Mesothelial cell of epicardium (in vitro differentiated cells): Measurements from ENCODE around the gene FASTKD3. TPM values are rescaled to one million over a fixed set of nuclear protein-coding genes. Genes with fewer than 3 reads are reported as not detected.
A peak's percentile ranks its signal among the peaks of the same experiment; 100 is the strongest.
"Not testable (repeated sequence)": the region's sequence is repeated elsewhere in the genome, so short reads cannot be mapped to it uniquely, and the experiment has no call there.

Source experiments
- DNase-seq, 2 experiments: peaks; one replicate each; pipeline ENCODE4 v3.0.0; 2021; ENCODE audit warnings: low spot score in 2 of 2; ENCODE audit not compliant: unreplicated experiment in 2 of 2
- H3K27ac Mint-ChIP-seq: 2 replicates; pipeline ENCODE4 v1.8.0; 2021; ENCODE audit warnings: mixed read lengths
- H3K27me3 Mint-ChIP-seq: 2 replicates; pipeline ENCODE4 v1.8.0; 2021; ENCODE audit warnings: low read depth, mixed read lengths
- H3K36me3 Mint-ChIP-seq: 2 replicates; pipeline ENCODE4 v1.8.0; 2021; ENCODE audit warnings: mixed read lengths
- H3K4me1 Mint-ChIP-seq: 2 replicates; pipeline ENCODE4 v1.8.0; 2021; ENCODE audit warnings: mixed read lengths
- H3K4me3 Mint-ChIP-seq: 2 replicates; pipeline ENCODE4 v1.8.0; 2021; ENCODE audit warnings: mild to moderate bottlenecking, moderate library complexity, mixed read lengths
- H3K9me3 Mint-ChIP-seq: 2 replicates; pipeline ENCODE4 v1.8.0; 2021; ENCODE audit warnings: mixed read lengths
- total RNA-seq: library from RNA; stranded (reverse); gene quantifications from 3 replicates; pipeline ENCODE4 v1.2.1, GENCODE V29; 2021
- TF ChIP-seq, protein P1 (sequence below): fragments of 200-600 bp; sonication (generic); IDR thresholded peaks from one replicate; pipeline ENCODE4 v1.5.0; 2021; ENCODE audit warnings: antibody characterized with exemption; ENCODE audit not compliant: unreplicated experiment

FASTKD3 gene, protein sequence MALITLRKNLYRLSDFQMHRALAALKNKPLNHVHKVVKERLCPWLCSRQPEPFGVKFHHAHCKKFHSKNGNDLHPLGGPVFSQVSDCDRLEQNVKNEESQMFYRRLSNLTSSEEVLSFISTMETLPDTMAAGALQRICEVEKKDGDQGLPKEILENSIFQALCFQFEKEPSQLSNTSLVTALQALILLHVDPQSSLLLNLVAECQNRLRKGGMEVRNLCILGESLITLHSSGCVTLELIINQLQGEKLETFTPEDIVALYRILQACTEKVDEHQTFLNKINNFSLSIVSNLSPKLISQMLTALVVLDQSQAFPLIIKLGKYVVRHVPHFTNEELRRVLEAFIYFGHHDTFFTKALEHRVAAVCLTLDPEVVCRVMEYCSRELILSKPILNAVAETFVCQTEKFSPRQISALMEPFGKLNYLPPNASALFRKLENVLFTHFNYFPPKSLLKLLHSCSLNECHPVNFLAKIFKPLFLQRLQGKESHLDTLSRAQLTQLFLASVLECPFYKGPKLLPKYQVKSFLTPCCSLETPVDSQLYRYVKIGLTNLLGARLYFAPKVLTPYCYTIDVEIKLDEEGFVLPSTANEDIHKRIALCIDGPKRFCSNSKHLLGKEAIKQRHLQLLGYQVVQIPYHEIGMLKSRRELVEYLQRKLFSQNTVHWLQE
- total RNA-seq, result 9.4 to 10.6 TPM (median 10.3 TPM) in 3 replicates

DNA sequence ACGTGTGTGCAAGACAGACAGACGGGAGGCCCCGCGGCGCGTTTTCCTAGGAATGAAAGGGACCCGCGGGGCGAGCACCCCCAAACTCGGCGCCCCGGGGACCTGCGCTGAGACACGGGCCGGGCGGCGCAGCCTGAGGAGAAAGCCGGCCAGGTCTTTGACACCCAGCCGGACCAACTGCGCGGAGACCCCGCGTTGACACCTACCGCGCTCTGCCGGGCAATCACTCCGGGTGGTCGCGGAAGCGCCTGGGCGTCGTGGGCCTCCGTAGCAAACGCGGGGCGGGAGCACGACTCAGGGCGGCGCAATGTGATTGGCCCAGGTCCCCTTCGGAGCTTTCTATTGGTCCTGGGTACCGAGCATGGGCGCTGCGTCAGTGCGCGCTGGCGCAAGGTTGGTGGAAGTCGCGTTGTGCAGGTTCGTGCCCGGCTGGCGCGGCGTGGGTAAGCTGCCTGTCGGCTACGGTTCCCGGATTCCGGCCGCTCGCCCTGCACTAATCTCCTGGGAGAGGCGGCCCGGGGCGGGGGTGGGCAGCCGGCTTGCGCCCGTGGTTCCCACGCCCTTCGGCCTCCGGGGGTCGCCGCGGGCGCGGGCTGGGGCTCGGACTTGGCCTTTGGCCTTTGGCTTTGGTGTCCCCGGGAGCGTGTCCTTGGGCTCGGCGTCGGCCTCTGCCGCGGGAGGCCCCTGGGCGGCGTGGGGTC is at the start of gene FASTKD3, which contains the start of gene MTRR:
Gene FASTKD3, minus strand, starts transcription at position 259 of the 701 bp plus-strand sequence. CDS start 948 bp downstream, outside the sequence.
Gene MTRR, plus strand, starts transcription at position 376 of the 701 bp plus-strand sequence. CDS start 1,647 bp downstream, outside the sequence.
- H3K9me3 Mint-ChIP-seq, result no peaks in the 10 kb centered on the region
- peak within 1 kb of the TSS; percentile 85 for H3K4me3 Mint-ChIP-seq
- no peaks in the 10 kb centered on the region for H3K27me3 Mint-ChIP-seq
- H3K4me1 Mint-ChIP-seq, result peaks cover 32% of the 10 kb centered on the region
- TF ChIP-seq, protein P1, sequence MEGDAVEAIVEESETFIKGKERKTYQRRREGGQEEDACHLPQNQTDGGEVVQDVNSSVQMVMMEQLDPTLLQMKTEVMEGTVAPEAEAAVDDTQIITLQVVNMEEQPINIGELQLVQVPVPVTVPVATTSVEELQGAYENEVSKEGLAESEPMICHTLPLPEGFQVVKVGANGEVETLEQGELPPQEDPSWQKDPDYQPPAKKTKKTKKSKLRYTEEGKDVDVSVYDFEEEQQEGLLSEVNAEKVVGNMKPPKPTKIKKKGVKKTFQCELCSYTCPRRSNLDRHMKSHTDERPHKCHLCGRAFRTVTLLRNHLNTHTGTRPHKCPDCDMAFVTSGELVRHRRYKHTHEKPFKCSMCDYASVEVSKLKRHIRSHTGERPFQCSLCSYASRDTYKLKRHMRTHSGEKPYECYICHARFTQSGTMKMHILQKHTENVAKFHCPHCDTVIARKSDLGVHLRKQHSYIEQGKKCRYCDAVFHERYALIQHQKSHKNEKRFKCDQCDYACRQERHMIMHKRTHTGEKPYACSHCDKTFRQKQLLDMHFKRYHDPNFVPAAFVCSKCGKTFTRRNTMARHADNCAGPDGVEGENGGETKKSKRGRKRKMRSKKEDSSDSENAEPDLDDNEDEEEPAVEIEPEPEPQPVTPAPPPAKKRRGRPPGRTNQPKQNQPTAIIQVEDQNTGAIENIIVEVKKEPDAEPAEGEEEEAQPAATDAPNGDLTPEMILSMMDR, result no peak
- H3K36me3 Mint-ChIP-seq, result peaks cover 3% of the 10 kb centered on the region
- peak within 1 kb of the TSS; percentile 43 for H3K27ac Mint-ChIP-seq
- DNase-seq, result peak; percentile 79 to 89

DNA sequence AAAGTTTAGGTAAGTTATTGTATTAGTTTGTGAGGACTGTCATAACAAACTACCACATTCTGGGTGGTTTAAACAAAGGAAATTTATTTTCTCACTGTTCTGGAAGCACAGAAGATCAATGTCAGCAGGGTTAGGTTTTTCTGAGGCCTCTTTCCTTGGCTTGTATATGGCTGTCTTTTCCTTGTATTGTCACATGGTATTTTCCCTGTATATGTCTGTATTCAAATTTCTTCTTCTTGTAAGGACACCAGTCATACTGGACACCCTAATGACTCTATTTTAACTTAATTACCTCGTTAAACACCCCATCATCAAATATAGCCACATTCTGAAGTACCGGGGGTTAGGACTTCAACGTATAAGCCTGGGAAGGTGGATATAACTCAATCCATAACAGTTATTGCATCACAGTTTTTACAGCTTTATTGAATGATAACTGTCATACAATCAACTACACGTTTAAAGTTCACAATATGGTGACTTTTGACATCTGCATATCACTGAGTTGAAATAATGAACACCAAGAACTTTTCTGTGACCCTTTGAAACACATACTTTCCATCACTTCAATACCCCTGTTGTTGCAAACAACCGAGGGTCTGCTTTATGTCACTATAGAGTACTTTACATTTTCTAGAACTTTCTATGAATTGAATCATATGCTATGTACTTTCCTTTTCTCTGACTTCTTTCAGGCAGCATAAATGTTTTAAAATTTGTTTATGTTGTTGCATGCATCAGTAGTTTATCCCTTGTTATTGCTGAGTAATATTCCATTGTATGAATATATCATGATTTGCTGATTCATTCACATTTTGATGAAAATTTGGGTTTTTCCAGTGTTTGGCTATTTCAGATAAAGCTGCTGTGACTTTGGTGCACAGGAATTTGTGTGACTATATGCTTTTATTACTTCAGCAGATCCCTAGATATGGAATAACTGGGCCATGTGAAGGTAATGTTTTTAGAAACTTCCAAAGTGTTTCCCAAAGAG is 48.6 kb upstream of the FASTKD3 start:
- peaks cover 4% of the 10 kb centered on the region for H3K36me3 Mint-ChIP-seq
- H3K27ac Mint-ChIP-seq, result no peak overlapping the region
- no peak overlapping the region for H3K4me3 Mint-ChIP-seq
- peaks cover 16% of the 10 kb centered on the region for H3K9me3 Mint-ChIP-seq
- DNase-seq, result no peak
- no peaks in the 10 kb centered on the region for H3K4me1 Mint-ChIP-seq
- TF ChIP-seq, protein P1, result no peak
- no peaks in the 10 kb centered on the region for H3K27me3 Mint-ChIP-seq

DNA sequence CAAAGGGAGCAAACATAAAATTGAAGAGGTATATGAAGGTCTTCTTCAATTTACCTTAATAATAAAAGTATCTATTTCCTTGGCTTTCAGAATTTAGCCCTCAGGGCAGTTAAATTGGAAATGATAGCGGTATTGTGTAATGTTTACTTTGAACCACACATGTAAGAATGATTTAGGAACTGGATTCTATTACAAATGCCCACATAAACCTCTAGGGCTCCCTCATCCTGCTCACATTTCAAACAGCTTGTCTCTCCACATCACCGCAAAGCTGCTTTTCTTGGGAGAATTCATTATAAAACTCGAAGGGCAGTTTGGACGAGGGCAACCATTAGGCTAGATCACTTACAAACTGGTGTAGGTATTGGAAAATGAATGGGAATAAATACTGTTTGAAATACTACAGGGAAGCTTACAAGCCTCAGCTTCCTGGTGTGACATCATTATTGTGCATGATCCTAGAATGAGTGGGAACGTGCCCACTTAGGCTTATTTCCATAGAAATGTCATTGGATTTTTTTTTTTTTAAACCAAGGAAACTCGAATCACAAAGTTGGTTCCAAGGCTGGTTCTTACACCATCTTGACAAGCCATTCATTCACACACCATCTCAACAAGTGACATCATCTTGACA is 47.5 kb upstream of the FASTKD3 start:
- no peak for DNase-seq
- peaks cover 8% of the 10 kb centered on the region for H3K36me3 Mint-ChIP-seq
- peaks cover 21% of the 10 kb centered on the region for H3K9me3 Mint-ChIP-seq
- TF ChIP-seq, protein P1, result no peak
- H3K27ac Mint-ChIP-seq, result no peak overlapping the region
- no peaks in the 10 kb centered on the region for H3K4me1 Mint-ChIP-seq
- H3K4me3 Mint-ChIP-seq, result no peak overlapping the region
- H3K27me3 Mint-ChIP-seq, result no peaks in the 10 kb centered on the region

DNA sequence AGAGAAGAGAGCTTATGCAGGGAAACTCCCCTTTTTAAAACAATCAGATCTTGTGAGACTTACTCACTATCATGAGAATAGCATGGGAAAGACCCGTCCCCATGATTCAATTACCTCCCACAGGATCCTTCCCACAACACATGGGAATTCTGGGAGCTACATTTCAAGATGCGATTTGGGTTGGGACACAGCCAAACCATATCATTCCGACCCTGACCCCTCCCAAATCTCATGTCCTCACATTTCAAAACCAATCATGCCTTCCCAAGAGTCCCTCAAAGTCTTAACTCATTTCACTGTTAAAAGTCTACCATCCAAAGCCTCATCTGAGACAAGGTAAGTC is 42.6 kb upstream of the FASTKD3 start:
- Mint-ChIP-seq H3K9me3 (peaks cover 54% of the 10 kb centered on the region), H3K36me3 (peaks cover 43% of the 10 kb centered on the region)
- H3K27me3 Mint-ChIP-seq, H3K27ac Mint-ChIP-seq, DNase-seq, H3K4me3 Mint-ChIP-seq, H3K4me1 Mint-ChIP-seq: not testable (repeated sequence)

DNA sequence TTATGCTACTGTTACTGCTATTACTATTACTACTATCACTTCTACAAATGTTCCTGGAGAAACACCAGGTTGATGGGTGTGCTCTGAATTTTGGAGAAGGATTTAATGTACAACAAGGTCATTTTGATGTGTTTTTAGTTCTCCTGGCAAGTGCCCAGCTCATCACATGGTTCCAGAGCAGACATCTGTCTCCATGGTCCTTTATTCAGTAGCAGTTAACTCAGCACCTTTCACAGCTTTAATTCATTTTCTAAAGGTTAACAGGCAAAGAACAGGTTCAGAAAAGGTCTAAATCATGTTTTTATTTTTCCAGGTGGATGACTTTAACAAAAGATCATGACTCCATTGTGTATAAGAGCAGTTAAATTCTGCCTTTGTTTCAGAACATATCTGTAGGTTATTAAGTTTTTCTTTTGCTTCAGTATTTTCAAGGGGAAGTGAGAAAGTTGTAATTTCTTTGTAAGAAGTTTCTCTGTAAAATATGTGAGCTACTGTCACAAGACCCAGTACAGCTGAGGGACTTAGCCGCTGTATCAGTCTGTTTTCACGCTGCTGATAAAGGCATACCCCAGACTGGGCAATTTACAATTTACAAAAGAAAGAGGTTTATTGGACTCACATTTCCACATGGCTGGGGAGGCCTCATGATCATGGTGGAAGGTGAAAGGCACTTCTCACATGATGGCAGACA is 42.1 kb upstream of the FASTKD3 start:
- Mint-ChIP-seq H3K27me3 (no peaks in the 10 kb centered on the region), H3K4me1 (no peaks in the 10 kb centered on the region), H3K36me3 (peaks cover 44% of the 10 kb centered on the region), H3K27ac (no peak overlapping the region), H3K9me3 (peaks cover 54% of the 10 kb centered on the region), H3K4me3 (no peak overlapping the region)
- TF ChIP-seq, protein P1, result no peak
- no peak for DNase-seq
